ENCODE results near the gene LRCH3.

- TF ChIP-seq EZH2phosphoT487 (IDR thresholded peaks at IDR 0.05; ENCODE audit: low read length) (no peak), CTCF (IDR thresholded peaks at IDR 0.05; ENCODE audit: low read length) (no peak), EZH2 (optimal IDR thresholded peaks at IDR 0.05; ENCODE audit: low read depth, low read length) (no peak)
Observed at GRCh38 chr3:197775317-197775716, 15.7 kb upstream of the LRCH3 start.
